IMR-90 (cell line): ENCODE data around the gene ZNF366. TPM values are rescaled to one million over a fixed set of nuclear protein-coding genes. Genes with fewer than 3 reads are reported as not detected.

Experiments
- ATAC-seq: fragments of 200-7000 bp; cut with Tn5 transposase; 2 replicates; pipeline ENCODE4 v1.9.1; 2020; ENCODE audit warnings: low read depth, mild to moderate bottlenecking, moderate library complexity
- BruUV-seq: library from RNA; stranded (reverse); fragments of 400-500 nt; replicated peaks from 2 replicates; lab custom pipeline; 2021; lab: Mats Ljungman, UMichigan
- CTCF ChIA-PET: fragments of 300-600 bp; formaldehyde crosslinking; extraction: SDS; loops from one replicate; lab custom pipeline; 2021; ENCODE audit warnings: antibody characterized with exemption; lab: Yijun Ruan, JAX
- POLR2A ChIA-PET: fragments of 300-600 bp; sonication (Branson Sonifier 250); formaldehyde crosslinking; loops from one replicate; lab custom pipeline; 2022; ENCODE audit warnings: antibody characterized with exemption; ENCODE audit not compliant: unreplicated experiment; lab: Charles Lee
- DNase-seq: peaks from one replicate; pipeline ENCODE4 v3.0.0; 2013
- H2AFZ ChIP-seq: replicated peaks from 2 replicates; pipeline ENCODE3; 2013; ENCODE audit warnings: low read length, mild to moderate bottlenecking; ENCODE audit not compliant: poor library complexity
- H2AK5ac ChIP-seq: 2 replicates; pipeline ENCODE4 v1.6.1; 2013; ENCODE audit warnings: low read depth, low read length, inconsistent platforms
- H2AK9ac ChIP-seq: replicated peaks from 2 replicates; pipeline ENCODE3; 2013; ENCODE audit warnings: mild to moderate bottlenecking, low read depth, low read length, moderate library complexity; ENCODE audit not compliant: poor library complexity
- H2BK120ac ChIP-seq: 2 replicates; pipeline ENCODE4 v1.6.1; 2013; ENCODE audit warnings: low read depth, low read length, inconsistent platforms
- H2BK15ac ChIP-seq: 3 replicates; pipeline ENCODE4 v1.6.1; 2013; ENCODE audit warnings: low read depth, low read length, inconsistent platforms
- H2BK20ac ChIP-seq: 2 replicates; pipeline ENCODE4 v1.6.1; 2013; ENCODE audit warnings: low read depth, mild to moderate bottlenecking, inconsistent platforms, low read length, moderate library complexity
- H2BK5ac ChIP-seq: 2 replicates; pipeline ENCODE4 v1.6.1; 2013; ENCODE audit warnings: mild to moderate bottlenecking, low read depth, low read length, inconsistent platforms; ENCODE audit not compliant: poor library complexity, severe bottlenecking
- H3K14ac ChIP-seq: replicated peaks from 2 replicates; pipeline ENCODE4 v1.6.1; 2013; ENCODE audit warnings: low read depth, low read length, inconsistent platforms
- H3K18ac ChIP-seq: 2 replicates; pipeline ENCODE4 v1.6.1; 2013; ENCODE audit warnings: low read depth, low read length, control low read depth
- H3K23ac ChIP-seq: 2 replicates; pipeline ENCODE4 v1.6.1; 2013; ENCODE audit warnings: low read depth, low read length, inconsistent platforms
- H3K27ac ChIP-seq: 2 replicates; pipeline ENCODE4 v1.5.1; 2013; ENCODE audit warnings: mild to moderate bottlenecking, control low read depth, low read length; ENCODE audit not compliant: insufficient read depth
- H3K27me3 ChIP-seq: 2 replicates; pipeline ENCODE4 v1.6.1; 2013; ENCODE audit warnings: low read length; ENCODE audit not compliant: control insufficient read depth, insufficient read depth
- H3K36me3 ChIP-seq: 2 replicates; pipeline ENCODE4 v1.6.1; 2013; ENCODE audit warnings: low read length, mixed read lengths; ENCODE audit not compliant: control insufficient read depth, insufficient read depth
- H3K4ac ChIP-seq: 2 replicates; pipeline ENCODE4 v1.6.1; 2013; ENCODE audit warnings: low read depth, low read length, inconsistent platforms
- H3K4me1 ChIP-seq: 2 replicates; pipeline ENCODE4 v1.6.1; 2013; ENCODE audit warnings: low read length, mixed read lengths; ENCODE audit not compliant: control insufficient read depth, insufficient read depth
- H3K4me2 ChIP-seq: 2 replicates; pipeline ENCODE4 v1.6.1; 2013; ENCODE audit warnings: low read depth, mild to moderate bottlenecking, control low read depth, low read length, moderate library complexity
- H3K4me3 ChIP-seq: 2 replicates; pipeline ENCODE4 v1.5.1; 2013; ENCODE audit warnings: low read depth, mild to moderate bottlenecking, control low read depth, low read length, moderate library complexity; ENCODE audit not compliant: insufficient read depth
- H3K56ac ChIP-seq: 2 replicates; pipeline ENCODE4 v1.6.1; 2013; ENCODE audit warnings: low read length, inconsistent platforms; ENCODE audit not compliant: insufficient read depth; ENCODE audit errors: extremely low read depth
- H3K79me1 ChIP-seq, 2 experiments: 2 replicates each; pipeline ENCODE4 v1.6.1; 2013; ENCODE audit warnings: low read length in 2 of 2, inconsistent platforms in 1 of 2, low read depth in 1 of 2
- H3K9ac ChIP-seq: 2 replicates; pipeline ENCODE4 v1.6.1; 2013; ENCODE audit warnings: low read depth, low read length, control low read depth
- H3K9me1 ChIP-seq: 2 replicates; pipeline ENCODE4 v1.6.1; 2013; ENCODE audit warnings: low read length, inconsistent platforms; ENCODE audit not compliant: insufficient read depth
- H3K9me3 ChIP-seq: 2 replicates; pipeline ENCODE4 v1.6.1; 2013; ENCODE audit warnings: low read length; ENCODE audit not compliant: control insufficient read depth, insufficient read depth
- H4K20me1 ChIP-seq: 2 replicates; pipeline ENCODE4 v1.6.1; 2013; ENCODE audit warnings: low read length, inconsistent platforms; ENCODE audit not compliant: insufficient read depth
- H4K5ac ChIP-seq: 2 replicates; pipeline ENCODE4 v1.6.1; 2013; ENCODE audit warnings: mild to moderate bottlenecking, low read depth, low read length, control low read depth
- H4K8ac ChIP-seq, 2 experiments: 2 replicates each; pipeline ENCODE4 v1.6.1; 2013; ENCODE audit warnings: low read depth in 2 of 2, low read length in 2 of 2, control low read depth in 1 of 2, inconsistent platforms in 1 of 2
- H4K91ac ChIP-seq: 2 replicates; pipeline ENCODE4 v1.6.1; 2013; ENCODE audit warnings: low read depth, low read length, inconsistent platforms; ENCODE audit not compliant: insufficient read depth
- BHLHE40 ChIP-seq: fragments of 150-350 bp; IDR thresholded peaks from 2 replicates; pipeline ENCODE4 v1.6.1; 2016; ENCODE audit warnings: mild to moderate bottlenecking, low read depth, low read length
- CEBPB ChIP-seq: IDR thresholded peaks from 2 replicates; pipeline ENCODE4 v1.6.1; 2012; ENCODE audit warnings: low read depth, low read length, improper control_type of control experiment
- CHD1 ChIP-seq: IDR thresholded peaks from 2 replicates; pipeline ENCODE4 v1.6.1; 2012; ENCODE audit warnings: low read depth, low read length, improper control_type of control experiment
- CTCF ChIP-seq: conservative IDR thresholded peaks from 2 replicates; pipeline ENCODE4 v1.5.1; 2012; ENCODE audit warnings: mild to moderate bottlenecking, low read depth, low read length, improper control_type of control experiment
- ELK1 ChIP-seq: fragments of 150-350 bp; IDR thresholded peaks from 2 replicates; pipeline ENCODE4 v1.6.1; 2016; ENCODE audit warnings: low read depth, mild to moderate bottlenecking, low read length, moderate library complexity, borderline replicate concordance
- FOS ChIP-seq: fragments of 150-350 bp; IDR thresholded peaks from 2 replicates; pipeline ENCODE4 v1.6.1; 2016; ENCODE audit warnings: low read depth, low read length
- MAFK ChIP-seq: IDR thresholded peaks from 2 replicates; pipeline ENCODE4 v1.6.1; 2012; ENCODE audit warnings: low read depth, low read length, improper control_type of control experiment
- MAZ ChIP-seq: IDR thresholded peaks from 2 replicates; pipeline ENCODE4 v1.6.1; 2012; ENCODE audit warnings: low read depth, mild to moderate bottlenecking, low read length, improper control_type of control experiment, moderate library complexity, borderline replicate concordance
- MXI1 ChIP-seq: IDR thresholded peaks from 2 replicates; pipeline ENCODE4 v1.6.1; 2012; ENCODE audit warnings: low read depth, mild to moderate bottlenecking, low read length, moderate library complexity, borderline replicate concordance
- NFE2L2 ChIP-seq: fragments of 150-350 bp; IDR thresholded peaks from 2 replicates; pipeline ENCODE4 v1.6.1; 2016; ENCODE audit warnings: low read depth, mild to moderate bottlenecking, low read length
- POLR2A ChIP-seq: IDR thresholded peaks from 2 replicates; pipeline ENCODE4 v1.6.1; 2012; ENCODE audit warnings: mild to moderate bottlenecking, low read depth, low read length
- RAD21 ChIP-seq: IDR thresholded peaks from 2 replicates; pipeline ENCODE4 v1.6.1; 2012; ENCODE audit warnings: low read length, improper control_type of control experiment
- RCOR1 ChIP-seq: IDR thresholded peaks from 2 replicates; pipeline ENCODE4 v1.6.1; 2012; ENCODE audit warnings: mild to moderate bottlenecking, low read length, improper control_type of control experiment; ENCODE audit not compliant: insufficient replicate concordance
- RFX5 ChIP-seq: IDR thresholded peaks from 2 replicates; pipeline ENCODE4 v1.8.0; 2012; ENCODE audit warnings: low read depth, mild to moderate bottlenecking, low read length, moderate library complexity
- SMC3 ChIP-seq: fragments of 150-350 bp; IDR thresholded peaks from 2 replicates; pipeline ENCODE4 v1.6.1; 2016; ENCODE audit warnings: low read depth, mild to moderate bottlenecking, antibody characterized with exemption, low read length, moderate library complexity
- USF2 ChIP-seq: fragments of 150-350 bp; IDR thresholded peaks from 2 replicates; pipeline ENCODE4 v1.6.1; 2017; ENCODE audit warnings: mild to moderate bottlenecking, antibody characterized with exemption, low read length, low read depth
- dilution Hi-C: fragments of 300-500 bp; cut with HindIII; formaldehyde crosslinking; loops from one replicate; pipeline ENCODE4 v1.14.3; 2018; ENCODE audit warnings: low sequenced_read_pairs; ENCODE audit not compliant: unreplicated experiment
- in situ Hi-C: fragments of 300-500 bp; cut with MboI; formaldehyde crosslinking; loops from 3 replicates; pipeline ENCODE4 v1.14.3; 2019; ENCODE audit warnings: low sequenced_read_pairs, inconsistent platforms, mixed read lengths
- intact Hi-C: fragments of 100-400 bp; cut with micrococcal nuclease; formaldehyde crosslinking; loops from 2 replicates; pipeline ENCODE4 v1.10.0; 2022
- polyA plus RNA-seq, 3 experiments: library from polyadenylated mRNA; depleted of rRNA; stranded (reverse); fragments of >200 nt; gene quantifications; 2 replicates each; pipeline ENCODE4 v1.2.3, GENCODE V29; 2012; ENCODE audit warnings: low replicate concordance in 1 of 3
- total RNA-seq: library from RNA; depleted of rRNA; stranded (reverse); fragments of >200 nt; gene quantifications from 2 replicates; pipeline ENCODE4 v1.2.3, GENCODE V29; 2012

The ZNF366 gene
- total and polyA plus RNA-seq, 2 of the 4 experiments (the other 2 are of a cell fraction) = not detected

- intact Hi-C loops = no loop called here
- CTCF ChIA-PET = interaction anchor here (0.8 to 1.0 kb wide), 2 partner anchors 14 to 131 kb away, joined by 3 to 4 read pairs; no protein-coding TSS in a partner anchor
- Histone ChIP-seq H2BK5ac (no peak overlapping the region), H4K91ac (no peak overlapping the region), H4K8ac (no peak overlapping the region), H3K56ac (no peak overlapping the region), H3K4me2 (no peak overlapping the region), H2BK120ac (no peak overlapping the region), H2BK20ac (no peak overlapping the region), H2AK9ac (no peak overlapping the region), H2AFZ (no peak overlapping the region), H3K79me1 (no peaks in the 10 kb centered on the region), H3K18ac (no peak overlapping the region), H4K20me1 (no peaks in the 10 kb centered on the region), H3K4ac (no peak overlapping the region), H4K5ac (no peak overlapping the region), H2BK15ac (no peak overlapping the region), H3K4me3 (no peak overlapping the region), H3K36me3 (no peaks in the 10 kb centered on the region), H3K27ac (no peak overlapping the region), H3K23ac (no peak overlapping the region), H3K9ac (no peak overlapping the region), H3K27me3 (no peaks in the 10 kb centered on the region), H3K14ac (no peak overlapping the region), H2AK5ac (no peak overlapping the region), H3K9me1 (peaks cover 9% of the 10 kb centered on the region; the same call in 1 of the 2 replicates), H3K9me3 (no peaks in the 10 kb centered on the region), H3K4me1 (peaks cover 4% of the 10 kb centered on the region; the same call in 1 of the 2 replicates)
- dilution Hi-C loops = no loop called here
- ATAC-seq (no peak), DNase-seq (no peak)
- in situ Hi-C loops = no loop called here
- POLR2A ChIA-PET = no interaction called here
- TF ChIP-seq RFX5 (no peak), POLR2A (no peak), USF2 (no peak), NFE2L2 (no peak), CHD1 (no peak), MAZ (no peak), RCOR1 (no peak), SMC3 (no peak), RAD21 (no peak), ELK1 (no peak), MAFK (no peak), CEBPB (no peak), BHLHE40 (no peak), FOS (no peak), MXI1 (no peak), CTCF (no peak)
- BruUV-seq = no TSS peak
These were observed 114.2 kb downstream of the ZNF366 start for GRCh38 chr5:72393052-72393451.
